Esophagus muscularis mucosa (tissue), 4 donors: ENCODE results near the gene HSPB1. TPM values are rescaled to one million over a fixed set of nuclear protein-coding genes. Genes with fewer than 3 reads are reported as not detected.

Experiments
- DNase-seq: peaks from one replicate; pipeline ENCODE4 v3.0.0-alpha.2; 2017; ENCODE audit errors: extremely low spot score
- H3K27ac ChIP-seq, 4 donors: fragments of 200-600 bp; sonication (generic); replicated peaks in 1 of 4; 1 replicate in 3 of 4; 2 replicates in 1 of 4; pipeline ENCODE4 v1.5.1; 2016 to 2019; ENCODE audit warnings: mild to moderate bottlenecking in 1 of 4
- H3K27me3 ChIP-seq, 4 donors: fragments of 200-600 bp; sonication (generic); one replicate each; pipeline versions ENCODE4 v1.5.1 to v1.6.0; 2016 to 2019
- H3K36me3 ChIP-seq, 4 donors: fragments of 200-600 bp; sonication (generic); one replicate each; pipeline ENCODE4 v1.5.1; 2016 to 2019
- H3K4me1 ChIP-seq, 4 donors: fragments of 200-600 bp; sonication (generic); one replicate each; pipeline ENCODE4 v1.5.1; 2016 to 2019
- H3K4me3 ChIP-seq, 4 donors: fragments of 200-600 bp; sonication (generic); 1 replicate in 2 of 4; 2 replicates in 2 of 4; pipeline ENCODE4 v1.5.1; 2016 to 2019; ENCODE audit warnings: mild to moderate bottlenecking in 4 of 4, moderate library complexity in 1 of 4
- H3K9me3 ChIP-seq, 4 donors: fragments of 200-600 bp; sonication (generic); 1 replicate in 3 of 4; 2 replicates in 1 of 4; pipeline ENCODE4 v1.5.1; 2016 to 2019
- CTCF ChIP-seq, 3 experiments: fragments of 200-600 bp in 2 of 3; fragments of 450-650 bp in 1 of 3; sonication (generic) in 2 of 3; IDR thresholded peaks; one replicate each; pipeline ENCODE4 v1.5.1; 2017 to 2019; ENCODE audit warnings: antibody characterized with exemption in 3 of 3, mild to moderate bottlenecking in 2 of 3, moderate library complexity in 1 of 3
- EP300 ChIP-seq: sonication (generic); formaldehyde crosslinking; IDR thresholded peaks from one replicate; pipeline ENCODE4 v1.6.1; 2017; ENCODE audit warnings: antibody characterized with exemption
- POLR2A ChIP-seq: fragments of 450-650 bp; IDR thresholded peaks from one replicate; pipeline ENCODE4 v1.6.1; 2017; ENCODE audit warnings: antibody characterized with exemption, moderate library complexity, mild to moderate bottlenecking, low read depth
- POLR2AphosphoS5 ChIP-seq, 2 donors: sonication (generic); formaldehyde crosslinking; IDR thresholded peaks; one replicate each; pipeline ENCODE4 v1.6.1; 2017; ENCODE audit warnings: antibody characterized with exemption in 2 of 2
- WGBS: methylation state at CpG from one replicate; pipeline ENCODE4 v1.1.5; 2018; 5-methylcytosine and 5-hydroxymethylcytosine counted together
- intact Hi-C: fragments of 100-400 bp; cut with DNase I; formaldehyde crosslinking; loops from one replicate; pipeline ENCODE4 v1.15.1; 2023
- total RNA-seq, 4 donors: library from RNA; depleted of rRNA; stranded (reverse); fragments of >200 nt; gene quantifications; one replicate each; pipeline versions ENCODE4 v1.1.0 to v1.2.1, GENCODE V29; 2016

The HSPB1 gene
- total RNA-seq, result 1,000 to 10,000 TPM in 3 of 4 donors, 100 to 1,000 TPM in 1; 927 to 2,513 (median 1,694) TPM

- peaks cover 43 to 63% (median 54%) of the 10 kb centered on the region in 4 donors for H3K4me1 ChIP-seq
- TF ChIP-seq EP300 (no peak), CTCF (IDR thresholded peaks at IDR 0.05) (no peak), POLR2A (peak; percentile 99), POLR2AphosphoS5 (IDR thresholded peaks at IDR 0.05) (peak; percentile 99 to 100)
- 1% methylated on average over 60 of the region's 75 CpGs for WGBS
- peak within 1 kb of the TSS; percentile 93 to 100 (median 99) for H3K27ac ChIP-seq
- peak; percentile 99 for DNase-seq
- peak within 1 kb of the TSS; percentile 71 to 96 (median 93) for H3K4me3 ChIP-seq
- H3K27me3 ChIP-seq, result no peaks in the 10 kb centered on the region
- no peaks in the 10 kb centered on the region for H3K9me3 ChIP-seq
- intact Hi-C loops, result no loop called here
- H3K36me3 ChIP-seq, result peaks cover 0 to 16% (median 7%) of the 10 kb centered on the region in 4 donors
Measured at GRCh38 chr7:76302347-76303201, at the start of gene HSPB1. HSPB1 (plus strand) TSS chr7:76302673; CDS start chr7:76302713, 40 bp downstream.

GRCh38 chr7:76254781-76255180, 47.7 kb upstream of the HSPB1 start:
- no peak overlapping the region for H3K27ac ChIP-seq
- H3K27me3 ChIP-seq, result peaks cover 0 to 55% (median 11%) of the 10 kb centered on the region in 4 donors
- no peak for DNase-seq
- no peaks in the 10 kb centered on the region for H3K36me3 ChIP-seq
- peaks cover 2 to 4% (median 4%) of the 10 kb centered on the region in 4 donors for H3K4me1 ChIP-seq
- intact Hi-C loops, result no loop called here
- TF ChIP-seq POLR2AphosphoS5 (IDR thresholded peaks at IDR 0.05) (no peak), POLR2A (no peak), EP300 (no peak), CTCF (IDR thresholded peaks at IDR 0.05) (no peak)
- H3K9me3 ChIP-seq, result no peaks in the 10 kb centered on the region
- no peak overlapping the region for H3K4me3 ChIP-seq
- WGBS, result 76% methylated on average over 4 of the region's 4 CpGs

- H3K27me3 ChIP-seq, result peaks cover 0 to 71% (median 20%) of the 10 kb centered on the region in 4 donors
- WGBS, result 34% methylated on average over 8 of the region's 8 CpGs
Measured at GRCh38 chr7:76257973-76258372, 44.5 kb upstream of the HSPB1 start.

More at GRCh38 chr7:76257973-76258372, 44.5 kb upstream of the HSPB1 start:
- no peaks in the 10 kb centered on the region for H3K36me3 ChIP-seq
- no peak for TF ChIP-seq EP300
- TF ChIP-seq POLR2AphosphoS5 (IDR thresholded peaks at IDR 0.05), result no peak
- TF ChIP-seq POLR2A, result no peak
- no peak for TF ChIP-seq CTCF (IDR thresholded peaks at IDR 0.05)
- peaks cover 6 to 14% (median 11%) of the 10 kb centered on the region in 4 donors for H3K4me1 ChIP-seq
- no peak overlapping the region for H3K4me3 ChIP-seq
- intact Hi-C loops, result no loop called here
- H3K27ac ChIP-seq, result no peak overlapping the region
- H3K9me3 ChIP-seq, result no peaks in the 10 kb centered on the region
- no peak for DNase-seq
